Stimulated activated CD4-positive, alpha-beta T cell treated with anti-CD3 and anti-CD28 coated beads, Interleukin-2, amount 100 ng/mL, for 24 hours (primary cell): Measurements from ENCODE around the gene HPCAL1.

ENCODE experiments used
- DNase-seq, 2 donors: peaks; one replicate each; pipeline ENCODE4 v3.0.0-alpha.2; 2020

The HPCAL1 gene

GRCh38 chr2:10357193-10358169, 54.8 kb downstream of the HPCAL1 start:
- DNase-seq, result no peak

GRCh38 chr2:10359246-10359645, 56.5 kb downstream of the HPCAL1 start:
- no peak for DNase-seq

DNA sequence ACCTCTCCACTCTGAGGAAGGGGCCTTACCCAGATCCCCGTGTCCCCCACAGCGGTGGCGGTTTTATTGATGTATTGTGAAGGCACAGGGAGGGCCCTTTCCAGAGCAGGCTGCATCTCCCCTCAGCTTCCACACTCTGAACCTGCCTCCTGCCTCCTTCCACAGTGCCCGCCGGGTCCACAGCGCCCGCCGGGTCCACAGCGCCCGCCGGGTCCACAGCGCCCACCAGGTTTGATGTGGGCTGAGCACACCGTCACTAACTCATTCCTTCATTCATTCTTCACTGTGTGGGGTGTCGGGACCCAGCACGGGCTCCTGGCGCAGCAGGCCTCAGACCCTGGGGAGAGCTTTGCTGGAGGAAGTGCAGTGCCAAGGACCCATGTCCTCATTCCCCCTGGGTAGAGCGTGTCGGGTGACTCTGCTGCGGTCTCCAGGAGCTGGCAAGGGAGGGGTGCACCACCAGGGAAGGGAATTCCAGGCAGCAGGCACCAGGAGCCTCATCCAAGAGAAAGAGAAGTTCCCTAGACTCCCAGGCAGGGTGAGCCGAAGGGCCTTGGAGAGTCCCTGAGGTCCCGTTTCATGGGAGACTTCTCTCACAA, 57.1 kb downstream of the HPCAL1 start:
- no peak for DNase-seq

- DNase-seq, result no peak
Observed at GRCh38 chr2:10360460-10360849, 57.8 kb downstream of the HPCAL1 start.

- DNase-seq, result no peak
Observed at GRCh38 chr2:10360850-10361588, 58.3 kb downstream of the HPCAL1 start.

- DNase-seq, result no peak
Observed at GRCh38 chr2:10362096-10362897, 59.6 kb downstream of the HPCAL1 start.

DNA sequence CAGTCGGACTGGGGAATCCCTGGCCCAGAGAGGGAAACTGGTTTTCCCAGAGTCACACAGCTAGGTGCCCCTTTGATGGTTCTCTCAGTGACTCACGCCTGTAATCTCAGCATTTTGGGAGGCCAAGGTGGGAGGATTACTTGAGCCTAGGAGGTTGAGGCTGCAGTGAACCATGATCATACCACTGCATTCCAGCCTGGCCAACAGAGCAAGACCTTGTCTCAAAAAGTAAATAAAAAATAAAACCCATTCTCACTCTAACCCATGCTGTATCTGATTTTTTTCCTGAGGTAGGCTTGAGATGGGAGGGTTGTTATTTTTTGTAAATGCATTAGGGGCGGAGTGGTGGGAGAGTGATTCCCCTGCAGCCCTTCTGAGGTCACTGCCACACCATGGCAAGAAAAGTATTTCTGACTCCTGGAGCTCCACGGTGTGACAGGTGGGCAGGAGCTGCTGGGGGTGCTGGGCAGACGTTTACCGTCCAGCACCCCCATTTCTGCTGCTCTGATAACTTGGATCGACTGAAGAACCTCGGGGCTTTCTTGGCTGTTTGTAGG, 60.3 kb downstream of the HPCAL1 start:
- DNase-seq, result no peak

DNA sequence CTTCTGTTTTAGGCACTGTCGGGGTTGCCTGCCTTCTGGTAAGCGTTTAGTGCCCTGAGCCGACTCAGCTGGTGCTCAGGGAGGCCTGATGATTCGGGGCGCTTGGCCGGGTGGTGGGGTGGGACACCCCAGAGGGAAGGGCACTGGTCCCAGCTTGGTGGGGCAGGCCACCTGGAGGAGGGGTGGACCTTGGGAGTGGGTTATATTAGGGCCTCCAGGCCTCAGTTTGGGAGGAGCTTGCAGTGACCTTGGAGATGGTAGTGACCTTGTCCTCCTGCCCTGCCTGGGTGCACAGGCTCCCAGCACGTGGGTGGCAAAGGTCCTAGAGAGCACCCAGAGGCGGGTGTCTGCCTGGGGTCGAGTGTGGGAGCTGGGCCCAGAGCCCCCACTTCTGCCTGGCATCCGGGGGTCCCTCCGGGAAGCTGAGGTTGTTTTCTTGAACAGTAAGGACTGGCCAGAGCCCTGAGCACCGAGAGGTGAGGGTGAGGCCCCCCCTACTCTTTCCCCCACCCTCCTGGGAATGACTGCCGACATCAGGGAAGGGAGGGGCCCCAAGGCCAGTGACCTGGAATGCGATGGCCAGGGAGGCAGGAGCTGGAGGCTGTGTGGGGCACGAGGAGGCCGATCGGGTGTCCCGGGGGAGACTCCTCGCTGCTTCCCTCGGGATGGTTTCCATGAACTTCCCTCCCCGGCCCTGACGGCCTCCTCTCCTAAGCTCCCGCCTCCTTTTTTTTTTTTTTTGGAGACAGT, 61.3 kb downstream of the HPCAL1 start:
- DNase-seq, result no peak

- no peak for DNase-seq
Observed at GRCh38 chr2:10365412-10365811, 62.7 kb downstream of the HPCAL1 start.

GRCh38 chr2:10366601-10367270, 64.0 kb downstream of the HPCAL1 start:
- no peak for DNase-seq

DNA sequence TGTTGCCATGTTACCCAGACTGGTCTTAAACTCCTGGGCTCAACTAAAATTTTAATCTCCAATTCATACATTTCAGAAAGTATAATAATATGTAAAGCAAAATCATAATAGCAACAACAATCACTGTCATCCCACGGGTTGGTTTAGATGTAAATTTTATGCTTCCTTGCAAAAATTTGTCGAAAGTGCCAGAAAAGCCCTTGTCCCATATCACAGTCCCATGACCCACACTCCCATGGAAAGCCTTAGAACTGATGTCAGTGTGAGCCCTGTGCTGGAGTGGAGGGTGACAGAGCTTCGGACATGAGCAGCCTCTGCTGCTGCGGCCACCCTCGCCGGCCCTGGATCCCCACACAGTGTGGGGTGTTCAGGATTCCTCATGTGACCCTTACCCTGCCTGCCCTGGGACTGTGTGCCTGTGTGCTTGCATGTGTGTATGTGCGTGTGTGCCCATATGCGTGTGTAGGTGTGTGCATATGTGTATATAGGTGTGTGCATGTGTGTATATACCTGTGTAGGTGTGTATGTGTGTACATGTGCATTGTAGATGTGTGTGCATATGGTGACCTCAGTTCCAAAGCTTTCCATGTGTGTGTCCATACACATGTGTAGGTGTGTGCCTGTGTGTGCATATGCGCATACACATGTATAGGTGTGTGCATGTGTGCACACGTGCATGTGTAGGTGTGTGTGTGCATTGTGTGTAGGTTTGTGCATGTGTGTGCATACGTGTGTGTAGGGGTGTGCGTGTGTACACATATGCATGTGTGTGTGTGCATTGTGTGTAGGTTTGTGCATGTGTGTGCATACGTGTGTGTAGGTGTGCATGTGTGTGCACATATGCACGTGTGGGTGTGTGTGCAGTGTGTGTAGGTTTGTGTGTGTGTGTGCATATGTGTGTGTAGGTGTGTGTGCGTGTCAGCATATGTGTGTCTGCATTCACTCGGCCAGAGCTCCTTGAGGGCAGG, 65.1 kb downstream of the HPCAL1 start:
- DNase-seq, result no peak

GRCh38 chr2:10368491-10369231, 66.0 kb downstream of the HPCAL1 start:
- DNase-seq, result no peak

DNA sequence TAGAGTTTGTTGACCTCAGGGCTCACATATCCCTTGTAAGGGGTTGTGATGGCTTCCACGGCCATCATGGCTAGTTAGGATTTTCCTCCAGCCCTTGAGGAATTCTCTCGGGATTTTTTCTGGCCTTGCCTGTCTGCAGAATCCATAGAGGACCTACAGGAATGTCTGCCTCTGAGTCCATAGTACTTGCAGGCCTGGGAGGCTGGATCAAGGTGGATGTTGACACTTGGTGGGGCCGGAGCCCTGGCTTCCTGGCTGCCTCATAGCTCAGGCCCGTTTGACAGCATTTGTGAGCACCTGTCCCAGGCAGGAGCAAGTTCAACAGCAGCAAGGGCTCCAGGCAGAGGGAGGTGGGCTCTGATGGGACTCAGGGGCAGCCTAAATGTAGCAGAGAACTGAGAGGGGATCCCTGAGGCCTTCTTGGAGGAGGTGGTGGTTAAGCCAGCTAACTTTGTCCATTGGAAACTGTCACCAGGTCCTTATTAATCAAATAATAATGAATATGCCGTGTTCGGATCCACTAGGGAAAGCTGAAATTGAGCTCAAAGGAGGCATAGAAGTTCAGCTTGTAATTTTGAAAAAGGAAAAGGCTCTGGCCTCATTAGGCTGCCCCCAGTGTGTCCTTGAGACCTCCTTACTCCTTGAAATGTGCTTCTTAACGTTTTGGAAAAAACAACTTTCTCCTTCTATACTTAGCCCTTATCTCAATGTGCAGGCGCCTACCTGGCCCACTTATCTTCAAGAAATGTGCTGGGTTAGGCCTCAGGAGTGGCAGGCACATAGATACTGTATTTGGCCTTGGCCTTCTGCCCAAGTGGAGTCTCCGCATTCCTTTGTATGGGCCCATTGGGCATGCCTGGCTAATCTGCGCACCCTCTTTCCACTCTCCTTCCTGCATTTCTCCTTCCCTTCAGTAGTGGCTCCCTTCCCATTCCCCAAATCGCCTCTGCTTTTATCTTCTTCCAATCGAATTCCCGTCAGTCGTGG, 66.9 kb downstream of the HPCAL1 start:
- DNase-seq, result no peak

GRCh38 chr2:10370390-10370789, 67.7 kb downstream of the HPCAL1 start:
- DNase-seq, result no peak

GRCh38 chr2:10370895-10371294, 68.2 kb downstream of the HPCAL1 start:
- DNase-seq, result no peak

DNA sequence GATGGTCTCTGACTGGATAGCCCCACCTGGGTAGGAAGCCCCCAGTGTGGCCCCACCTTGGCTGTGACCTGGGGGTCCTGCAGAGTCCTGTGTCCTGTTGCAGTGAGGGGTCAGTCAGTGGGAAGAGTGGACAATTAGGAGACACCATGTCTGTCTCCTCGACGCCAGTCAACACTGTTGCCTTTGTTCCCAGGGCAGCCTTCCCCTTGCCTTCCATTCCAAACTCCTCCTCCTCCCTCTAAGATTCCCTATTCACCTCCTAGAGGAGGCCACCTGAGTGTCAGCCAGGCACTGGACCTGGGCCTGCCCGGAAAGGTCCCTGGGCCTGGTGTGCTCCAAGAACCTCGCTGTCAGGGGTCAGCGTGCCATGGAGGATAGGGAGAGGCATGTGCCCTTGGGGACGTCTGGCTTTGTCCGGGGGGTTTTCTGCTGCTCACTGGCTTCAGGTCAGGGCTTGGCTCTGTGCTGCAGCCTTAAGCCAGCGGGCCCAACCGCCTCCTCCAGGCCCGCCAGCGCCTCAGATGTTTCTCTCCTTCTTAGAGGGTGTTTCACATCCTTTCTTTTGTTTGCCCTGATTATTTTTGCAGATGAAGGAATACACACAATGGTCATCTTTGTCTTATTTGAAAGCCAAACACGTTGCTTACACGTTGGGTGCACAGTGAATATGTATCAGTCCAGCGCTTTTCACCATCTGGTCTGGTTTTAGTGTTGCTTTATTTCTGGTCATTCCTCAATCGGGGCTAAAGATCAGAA, 68.9 kb downstream of the HPCAL1 start:
- no peak for DNase-seq
